Lower leg skin (tissue), 3 donors: ENCODE measurements around the gene PSG5.

Experiments
- POLR2A ChIP-seq, 2 donors: fragments of 450-650 bp; IDR thresholded peaks; one replicate each; pipeline ENCODE4 v1.6.1; 2016 to 2017; ENCODE audit warnings: antibody characterized with exemption in 2 of 2, mild to moderate bottlenecking in 1 of 2, moderate library complexity in 1 of 2
- TF ChIP-seq, protein P1 (sequence below), 3 donors: fragments of 450-650 bp; IDR thresholded peaks; one replicate each; pipeline ENCODE4 v1.5.1; 2016; ENCODE audit warnings: antibody characterized with exemption in 3 of 3, mild to moderate bottlenecking in 3 of 3, moderate library complexity in 2 of 3

DNA sequence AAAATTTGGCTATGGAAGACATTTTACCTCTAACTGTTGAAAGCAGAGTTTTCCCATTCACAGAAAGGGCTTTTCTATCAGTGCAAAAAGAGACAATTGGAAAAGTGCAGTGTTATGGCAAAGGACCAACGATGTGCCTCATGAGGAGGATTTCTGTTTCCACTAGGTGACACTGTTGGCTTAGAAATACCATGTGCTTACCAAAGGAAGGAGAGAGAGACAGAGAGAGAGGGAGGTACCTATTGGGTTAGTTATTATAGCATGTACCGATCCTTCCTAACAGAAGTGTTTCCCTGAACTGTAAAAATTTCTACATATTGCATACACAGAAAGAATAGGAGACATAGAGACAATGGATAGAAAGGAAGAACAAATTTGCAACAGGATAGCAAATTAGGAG lies 43.0 kb upstream of the PSG5 start:
- TF ChIP-seq, protein P1, sequence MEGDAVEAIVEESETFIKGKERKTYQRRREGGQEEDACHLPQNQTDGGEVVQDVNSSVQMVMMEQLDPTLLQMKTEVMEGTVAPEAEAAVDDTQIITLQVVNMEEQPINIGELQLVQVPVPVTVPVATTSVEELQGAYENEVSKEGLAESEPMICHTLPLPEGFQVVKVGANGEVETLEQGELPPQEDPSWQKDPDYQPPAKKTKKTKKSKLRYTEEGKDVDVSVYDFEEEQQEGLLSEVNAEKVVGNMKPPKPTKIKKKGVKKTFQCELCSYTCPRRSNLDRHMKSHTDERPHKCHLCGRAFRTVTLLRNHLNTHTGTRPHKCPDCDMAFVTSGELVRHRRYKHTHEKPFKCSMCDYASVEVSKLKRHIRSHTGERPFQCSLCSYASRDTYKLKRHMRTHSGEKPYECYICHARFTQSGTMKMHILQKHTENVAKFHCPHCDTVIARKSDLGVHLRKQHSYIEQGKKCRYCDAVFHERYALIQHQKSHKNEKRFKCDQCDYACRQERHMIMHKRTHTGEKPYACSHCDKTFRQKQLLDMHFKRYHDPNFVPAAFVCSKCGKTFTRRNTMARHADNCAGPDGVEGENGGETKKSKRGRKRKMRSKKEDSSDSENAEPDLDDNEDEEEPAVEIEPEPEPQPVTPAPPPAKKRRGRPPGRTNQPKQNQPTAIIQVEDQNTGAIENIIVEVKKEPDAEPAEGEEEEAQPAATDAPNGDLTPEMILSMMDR (IDR thresholded peaks at IDR 0.05) = no peak
- no peak for TF ChIP-seq POLR2A (IDR thresholded peaks at IDR 0.05)
